ENCODE results near the gene SORCS2.

SORCS2 gene

DNA sequence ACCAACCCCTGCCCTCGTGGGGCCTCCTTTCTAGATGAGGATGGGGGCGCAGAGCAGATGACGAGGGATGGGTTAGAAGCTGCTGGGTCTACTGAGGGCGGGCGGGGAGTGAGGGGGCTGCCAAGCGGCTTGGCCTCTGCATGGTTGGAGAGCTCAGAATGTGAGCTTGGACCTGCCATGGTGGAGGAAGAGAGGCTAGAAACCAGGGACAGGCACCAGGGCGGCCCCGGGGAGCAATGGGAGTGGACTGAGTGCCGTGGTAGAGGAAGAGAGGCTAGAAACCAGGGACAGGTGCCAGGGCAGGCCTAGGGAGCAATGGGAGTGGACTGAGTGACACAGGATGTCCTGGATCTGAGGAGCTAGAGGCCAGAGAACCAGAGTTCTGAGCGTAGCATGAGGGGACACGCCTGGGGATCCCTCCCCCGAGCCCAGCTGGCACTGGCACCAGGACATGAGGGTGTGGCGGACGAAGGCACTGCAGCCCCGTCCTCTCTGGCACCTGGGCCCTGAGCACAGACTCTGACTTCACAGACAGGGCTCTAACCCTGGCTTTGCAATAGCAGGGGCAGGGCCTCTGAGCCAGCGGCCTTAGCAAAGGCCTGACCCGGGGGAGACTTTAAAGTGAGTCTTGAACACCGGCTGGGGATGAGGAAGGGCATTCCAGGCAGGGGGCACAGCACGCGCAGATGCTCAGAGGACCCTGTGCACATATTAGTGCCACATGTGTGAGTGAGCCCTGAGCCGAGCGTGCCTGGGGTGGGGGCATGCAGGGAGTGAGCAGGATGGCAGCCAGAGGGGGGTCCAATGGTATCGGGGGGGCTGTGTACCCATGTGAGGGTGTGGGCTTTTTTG, 456.4 kb downstream of the SORCS2 start:
- no peak overlapping the region for H3K4me3 ChIP-seq (ENCODE audit: low read length)
- no peaks in the 10 kb centered on the region for H3K79me2 ChIP-seq (ENCODE audit: low read length)
- no peaks in the 10 kb centered on the region for H3K27me3 ChIP-seq (ENCODE audit: low read depth, low read length)
- no peak overlapping the region for H3K9ac ChIP-seq (ENCODE audit: low read length)
- H3K9me3 ChIP-seq (ENCODE audit: insufficient read depth, low read length): no peaks in the 10 kb centered on the region
- H3K27ac ChIP-seq (ENCODE audit: low read length): no peak overlapping the region
- no peak overlapping the region for H3K4me2 ChIP-seq (ENCODE audit: low read length)
- no peaks in the 10 kb centered on the region for H3K4me1 ChIP-seq (ENCODE audit: low read length)
- H2AFZ ChIP-seq (ENCODE audit: low read depth, low read length): no peak overlapping the region
- no peak for TF ChIP-seq CTCF (IDR thresholded peaks at IDR 0.05; ENCODE audit: low read depth, low read length)
- no peak for TF ChIP-seq EZH2phosphoT487 (IDR thresholded peaks at IDR 0.05; ENCODE audit: low read depth)
- no peaks in the 10 kb centered on the region for H4K20me1 ChIP-seq (ENCODE audit: insufficient read depth, low read length)
- no peaks in the 10 kb centered on the region for H3K36me3 ChIP-seq (replicated peaks; ENCODE audit: low read depth, low read length)

- Histone ChIP-seq H3K36me3 (replicated peaks; ENCODE audit: low read depth, low read length) (no peaks in the 10 kb centered on the region), H3K9ac (ENCODE audit: low read length) (no peak overlapping the region), H4K20me1 (ENCODE audit: insufficient read depth, low read length) (no peaks in the 10 kb centered on the region), H2AFZ (ENCODE audit: low read depth, low read length) (no peak overlapping the region), H3K4me1 (ENCODE audit: low read length) (no peaks in the 10 kb centered on the region), H3K79me2 (ENCODE audit: low read length) (no peaks in the 10 kb centered on the region), H3K4me2 (ENCODE audit: low read length) (no peak overlapping the region), H3K27me3 (ENCODE audit: low read depth, low read length) (no peaks in the 10 kb centered on the region), H3K4me3 (ENCODE audit: low read length) (no peak overlapping the region), H3K9me3 (ENCODE audit: insufficient read depth, low read length) (no peaks in the 10 kb centered on the region), H3K27ac (ENCODE audit: low read length) (no peak overlapping the region)
- TF ChIP-seq EZH2phosphoT487 (IDR thresholded peaks at IDR 0.05; ENCODE audit: low read depth) (no peak), CTCF (IDR thresholded peaks at IDR 0.05; ENCODE audit: low read depth, low read length) (no peak)
Measured at GRCh38 chr4:7649411-7649740, 457.0 kb downstream of the SORCS2 start.

GRCh38 chr4:7649741-7650531, 457.6 kb downstream of the SORCS2 start:
- Histone ChIP-seq H3K4me2 (ENCODE audit: low read length) (no peak overlapping the region), H3K4me3 (ENCODE audit: low read length) (no peak overlapping the region), H3K9ac (ENCODE audit: low read length) (no peak overlapping the region), H4K20me1 (ENCODE audit: insufficient read depth, low read length) (no peaks in the 10 kb centered on the region), H3K9me3 (ENCODE audit: insufficient read depth, low read length) (no peaks in the 10 kb centered on the region), H3K27me3 (ENCODE audit: low read depth, low read length) (no peaks in the 10 kb centered on the region), H3K4me1 (ENCODE audit: low read length) (no peaks in the 10 kb centered on the region), H3K79me2 (ENCODE audit: low read length) (no peaks in the 10 kb centered on the region), H2AFZ (ENCODE audit: low read depth, low read length) (no peak overlapping the region), H3K36me3 (replicated peaks; ENCODE audit: low read depth, low read length) (no peaks in the 10 kb centered on the region), H3K27ac (ENCODE audit: low read length) (no peak overlapping the region)
- no peak for TF ChIP-seq CTCF (IDR thresholded peaks at IDR 0.05; ENCODE audit: low read depth, low read length)
- TF ChIP-seq EZH2phosphoT487 (IDR thresholded peaks at IDR 0.05; ENCODE audit: low read depth): no peak

GRCh38 chr4:7650606-7651385, 458.5 kb downstream of the SORCS2 start:
- Histone ChIP-seq H3K79me2 (ENCODE audit: low read length) (no peaks in the 10 kb centered on the region), H3K9me3 (ENCODE audit: insufficient read depth, low read length) (no peaks in the 10 kb centered on the region), H3K27ac (ENCODE audit: low read length) (no peak overlapping the region), H3K4me1 (ENCODE audit: low read length) (no peaks in the 10 kb centered on the region), H3K4me3 (ENCODE audit: low read length) (no peak overlapping the region), H3K36me3 (replicated peaks; ENCODE audit: low read depth, low read length) (no peaks in the 10 kb centered on the region), H3K27me3 (ENCODE audit: low read depth, low read length) (no peaks in the 10 kb centered on the region), H4K20me1 (ENCODE audit: insufficient read depth, low read length) (no peaks in the 10 kb centered on the region), H2AFZ (ENCODE audit: low read depth, low read length) (no peak overlapping the region), H3K4me2 (ENCODE audit: low read length) (no peak overlapping the region), H3K9ac (ENCODE audit: low read length) (no peak overlapping the region)
- TF ChIP-seq CTCF (IDR thresholded peaks at IDR 0.05; ENCODE audit: low read depth, low read length) (no peak), EZH2phosphoT487 (IDR thresholded peaks at IDR 0.05; ENCODE audit: low read depth) (no peak)
